Testis (tissue), 2 donors: ENCODE measurements around the gene SH3RF3.

Experiments
- CTCF ChIP-seq, 3 experiments: fragments of 450-650 bp in 2 of 3; fragments of 200-600 bp in 1 of 3; sonication (generic) in 1 of 3; IDR thresholded peaks; one replicate each; pipeline ENCODE4 v1.5.1; 2016 to 2019; ENCODE audit warnings: antibody characterized with exemption in 3 of 3, mild to moderate bottlenecking in 2 of 3, moderate library complexity in 1 of 3
- POLR2A ChIP-seq: fragments of 450-650 bp; IDR thresholded peaks from one replicate; pipeline ENCODE4 v1.6.1; 2017; ENCODE audit warnings: antibody characterized with exemption, mild to moderate bottlenecking, moderate library complexity

DNA sequence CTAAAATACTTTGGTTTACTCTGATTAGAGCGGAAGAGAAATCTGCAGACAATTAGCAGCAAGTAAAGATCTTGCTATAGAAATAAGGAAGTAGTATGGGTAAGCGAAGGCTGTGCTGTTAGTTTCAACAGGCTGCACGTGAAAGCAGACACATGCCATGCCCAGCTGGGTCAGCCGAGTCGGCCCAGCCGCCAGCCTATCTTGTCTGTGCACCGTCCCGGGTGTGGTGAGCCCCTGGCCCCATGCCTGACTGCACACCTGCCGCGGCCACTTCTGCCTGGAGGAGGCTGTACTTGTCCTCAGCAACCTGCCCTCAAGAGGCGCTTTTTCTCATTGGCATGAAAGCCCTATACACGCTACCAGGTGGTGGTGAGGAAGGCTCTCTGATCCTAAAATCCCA, 299.3 kb downstream of the SH3RF3 start:
- TF ChIP-seq CTCF (IDR thresholded peaks at IDR 0.05) (no peak), POLR2A (no peak)
